ENCODE data around the gene FPGT. TPM values are rescaled to one million over a fixed set of nuclear protein-coding genes. Genes with fewer than 3 reads are reported as not detected.

FPGT gene
- total and polyA plus RNA-seq, 2 of the 8 experiments (the other 6 are each of a cell fraction or from before 2014, with no cell fraction given): 1.3 to 4.1 TPM

DNA sequence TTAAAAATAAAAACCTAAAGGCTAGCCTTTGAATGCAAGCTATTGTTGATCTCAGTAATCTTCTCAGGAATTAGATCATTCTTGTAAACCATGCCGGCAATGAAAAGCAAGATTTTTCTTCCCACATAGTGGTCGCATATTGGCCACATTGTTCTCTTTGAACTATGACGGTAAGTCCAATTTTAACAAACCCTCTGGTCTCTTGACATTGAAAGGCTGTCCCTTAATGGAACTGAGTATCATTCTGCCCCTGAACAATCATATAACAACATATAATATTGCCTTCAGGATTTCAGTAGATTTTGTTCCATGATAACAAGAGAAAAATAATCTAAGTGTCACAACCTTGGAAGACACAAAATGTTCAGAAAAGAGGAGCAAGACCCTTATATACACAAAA lies 38.4 kb downstream of the FPGT start:
- Histone ChIP-seq H4K20me1 (replicated peaks in 1 of 2; ENCODE audit: control insufficient read depth in 1 of 2, insufficient read depth in 2 of 2, low read length in 2 of 2) (no peaks in the 10 kb centered on the region), H2AFZ (ENCODE audit: low read length) (no peak overlapping the region), H3K79me1 (ENCODE audit: low read depth, low read length) (no peaks in the 10 kb centered on the region), H2BK120ac (replicated peaks; ENCODE audit: low read depth, low read length) (no peak overlapping the region), H2BK15ac (ENCODE audit: low read length) (no peak overlapping the region), H2BK5ac (ENCODE audit: low read depth, low read length) (no peak overlapping the region), H4K8ac (ENCODE audit: extremely low read depth, insufficient read depth, low read length) (no peak overlapping the region), H3K79me2 (ENCODE audit: control insufficient read depth in 1 of 2, insufficient read depth in 2 of 2, low read length in 2 of 2) (no peaks in the 10 kb centered on the region), H3K18ac (ENCODE audit: extremely low read depth, low read length) (no peak overlapping the region), H3K23me2 (ENCODE audit: low read depth, low read length) (no peaks in the 10 kb centered on the region; the same call in 1 of the 2 replicates), H3K4me1 (replicated peaks in 1 of 4; ENCODE audit: control insufficient read depth in 3 of 4, insufficient read depth in 4 of 4, low read length in 3 of 4) (no peaks in the 10 kb centered on the region), H4K5ac (ENCODE audit: insufficient read length, low read depth, low read length) (no peak overlapping the region), H3K14ac (ENCODE audit: insufficient read length) (no peak overlapping the region), H3K23ac (ENCODE audit: insufficient read length) (no peak overlapping the region), H2AK5ac (ENCODE audit: low read depth, low read length) (no peak overlapping the region), H4K91ac (replicated peaks; ENCODE audit: insufficient read length, low read length) (no peak overlapping the region), H3K56ac (replicated peaks; ENCODE audit: insufficient read length, low read depth, low read length) (no peak overlapping the region), H3K4ac (replicated peaks; ENCODE audit: insufficient read length, low read depth, low read length) (no peak overlapping the region), H3K36me3 (ENCODE audit: control insufficient read depth in 2 of 4, insufficient read depth in 4 of 4, low read length in 3 of 4) (no peaks in the 10 kb centered on the region), H3K27ac (ENCODE audit: low read depth, low read length) (no peak overlapping the region), H3K27me3 (replicated peaks in 1 of 4; ENCODE audit: control insufficient read depth in 3 of 4, extremely low read depth in 1 of 4, insufficient read depth in 3 of 4, low read length in 3 of 4) (peaks cover 0 to 2% (median 0%) of the 10 kb centered on the region in 4 experiments; a peak in 1 of 7 replicates), H3K4me2 (ENCODE audit: insufficient read depth in 1 of 2, low read depth in 2 of 2, low read length in 2 of 2) (no peak overlapping the region), H2BK12ac (ENCODE audit: low read depth, low read length) (no peak overlapping the region), H3K9me3 (ENCODE audit: insufficient read depth in 2 of 2, low read depth in 1 of 2, low read length in 1 of 2) (no peaks in the 10 kb centered on the region), H2BK20ac (ENCODE audit: low read length) (no peak overlapping the region), H3K9ac (replicated peaks in 1 of 4; ENCODE audit: extremely low read depth in 1 of 4, low read depth in 3 of 4, low read length in 3 of 4) (no peak overlapping the region), H3K4me3 (ENCODE audit: extremely low read depth in 1 of 4, insufficient read depth in 2 of 4, low read depth in 3 of 4, low read length in 4 of 4) (no peak overlapping the region)
- no peak for TF ChIP-seq HDAC2 (IDR thresholded peaks at IDR 0.05; ENCODE audit: borderline replicate concordance in 1 of 2, low read depth in 2 of 2, low read length in 2 of 2)
- DNase-seq (ENCODE audit: low read depth in 1 of 2, low spot score in 2 of 2): no peak
- ChIA-PET POLR2A (ENCODE audit: partially characterized antibody) (no interaction called here), CTCF (ENCODE audit: partially characterized antibody) (no interaction called here)
- 98% methylated on average over 3 of the region's 3 CpGs; no CpG with 5 or more reads in 1 of the 2 experiments for WGBS, 2 experiments (ENCODE audit: extremely low coverage in 1 of 2, insufficient coverage in 1 of 2, insufficient read length in 1 of 2, insufficient replicate concordance in 2 of 2, low coverage in 1 of 2, low lambda C conversion rate in 2 of 2, missing lambda C conversion rate in 1 of 2)
- FAIRE-seq: no peak

Data from H1 (cell line).